Measurements from ENCODE around the gene VAV3. TPM values are rescaled to one million over a fixed set of nuclear protein-coding genes. Genes with fewer than 3 reads are reported as not detected.

VAV3 gene
- total RNA-seq, 1 donor from 2014 or later, result 57.5 TPM

DNA sequence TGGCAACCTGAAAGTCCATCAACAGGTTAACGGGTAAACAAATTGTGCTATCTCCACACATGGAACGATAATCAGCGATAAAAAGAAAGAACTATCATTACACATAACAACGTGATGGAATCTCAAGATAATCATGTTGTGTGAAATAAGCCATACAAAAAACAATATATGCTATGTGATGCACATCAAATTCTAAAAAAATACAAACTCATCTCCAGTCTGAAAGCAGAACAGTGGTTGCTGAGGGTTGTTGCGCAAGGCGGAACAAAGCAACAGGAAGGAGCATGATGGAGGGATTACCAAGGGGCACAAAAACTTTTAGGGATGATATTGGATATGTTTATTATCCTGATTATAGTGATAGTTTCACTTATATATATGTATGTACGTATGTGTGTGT is 324.8 kb downstream of the VAV3 start:
- DNase-seq (ENCODE audit: low spot score), result no peak

- no peak for DNase-seq (ENCODE audit: low spot score)
Observed at GRCh38 chr1:107637101-107637500, 327.9 kb downstream of the VAV3 start.

DNA sequence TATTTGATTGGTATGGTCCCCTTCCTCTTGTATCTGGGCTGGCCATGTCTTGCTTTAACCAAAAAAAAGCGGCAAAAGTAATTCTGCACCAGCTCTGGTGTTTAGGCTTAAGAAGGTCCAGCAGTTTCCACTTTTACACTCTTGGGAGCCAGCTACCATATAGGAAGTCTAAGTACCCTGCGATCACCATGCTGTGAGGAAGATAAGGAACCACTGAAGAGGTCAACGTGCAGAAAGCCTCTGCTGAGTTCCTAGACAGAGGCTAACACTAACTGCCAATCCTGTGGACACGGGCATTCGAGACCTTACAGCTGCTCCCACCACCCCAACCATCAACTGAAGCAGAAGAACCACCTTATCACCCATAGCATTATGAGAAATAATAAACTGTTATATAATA is 331.4 kb downstream of the VAV3 start:
- no peak for DNase-seq (ENCODE audit: low spot score)

DNA sequence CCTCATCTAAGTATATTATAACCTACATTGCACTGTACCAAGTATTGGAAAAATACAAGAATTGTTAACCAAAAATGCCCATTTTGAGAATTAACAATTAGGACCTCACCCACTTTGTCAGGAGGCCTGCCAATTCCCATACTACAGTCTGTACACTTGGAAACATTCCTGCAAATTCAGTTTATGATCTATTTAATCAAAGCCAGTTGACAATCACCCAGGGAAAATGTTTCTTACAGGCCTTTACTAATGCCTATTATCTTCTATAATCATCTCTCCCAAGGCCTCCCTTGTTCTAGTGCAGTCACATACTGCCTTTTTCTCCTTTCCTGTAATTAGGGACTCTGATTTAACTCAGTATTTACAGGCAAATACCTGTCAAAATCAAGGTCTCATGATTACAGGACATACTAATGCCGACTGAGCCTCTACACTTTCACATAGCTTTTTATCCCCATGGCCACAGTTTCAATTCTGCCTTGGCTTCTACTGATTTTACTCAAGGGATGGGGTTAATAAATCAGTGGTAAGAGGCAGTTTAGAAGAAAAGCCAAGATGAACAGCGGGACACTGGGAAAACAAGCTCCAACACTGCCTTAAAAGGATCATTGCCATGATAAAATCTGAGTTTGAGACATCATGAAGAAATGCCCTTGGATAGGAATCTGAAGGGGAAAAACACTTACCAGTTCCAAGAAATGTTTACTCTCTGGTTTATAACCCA is 338.7 kb downstream of the VAV3 start:
- DNase-seq (ENCODE audit: low spot score), result no peak

- DNase-seq (ENCODE audit: low spot score), result no peak
Observed at GRCh38 chr1:107625405-107626029, 339.5 kb downstream of the VAV3 start.

- DNase-seq (ENCODE audit: low spot score), result no peak
Observed at GRCh38 chr1:107623431-107623830, 341.5 kb downstream of the VAV3 start.

- DNase-seq (ENCODE audit: low spot score), result no peak
Observed at GRCh38 chr1:107622966-107623365, 342.0 kb downstream of the VAV3 start.

GRCh38 chr1:107622535-107622934 is 342.4 kb downstream of the VAV3 start:
- no peak for DNase-seq (ENCODE audit: low spot score)

- DNase-seq (ENCODE audit: low spot score), result no peak
Observed at GRCh38 chr1:107620753-107621152, 344.2 kb downstream of the VAV3 start.

DNA sequence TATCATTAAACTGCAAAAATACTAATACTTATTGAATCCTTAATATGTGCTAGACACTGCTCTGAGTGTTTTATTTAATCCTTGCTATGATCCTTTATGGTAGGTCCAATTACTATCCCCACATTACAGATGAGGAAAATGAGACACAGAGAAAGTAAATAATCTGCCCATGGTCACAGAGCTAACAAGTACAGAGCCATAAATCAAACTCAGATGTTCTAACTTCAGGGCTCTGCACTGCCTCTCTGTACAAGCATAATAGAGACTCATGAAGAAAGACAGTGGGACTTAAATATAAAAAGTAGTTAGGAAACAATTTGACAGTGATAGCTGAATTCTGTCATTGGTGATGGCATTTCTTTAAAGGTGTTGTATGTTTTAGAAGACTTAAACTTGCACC is 346.4 kb downstream of the VAV3 start:
- DNase-seq (ENCODE audit: low spot score), result no peak

DNA sequence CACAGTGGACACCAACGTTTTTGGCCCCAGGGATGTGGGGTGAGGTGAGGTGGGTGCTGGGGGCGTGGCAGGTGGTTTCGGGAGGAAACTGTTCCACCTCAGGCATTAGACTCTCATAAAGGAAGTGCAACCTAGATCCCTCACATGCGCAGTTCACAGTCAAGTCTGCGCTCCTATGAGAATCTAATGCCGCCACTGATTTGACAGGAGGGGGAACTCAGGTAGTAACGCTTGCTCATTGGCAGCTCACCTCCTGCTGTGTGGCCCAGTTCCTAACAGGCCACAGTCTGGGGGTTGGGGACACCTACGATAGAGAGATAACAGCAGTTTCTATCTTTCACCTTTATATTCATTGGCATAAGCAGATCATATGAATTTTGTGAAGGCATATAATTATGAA is 347.1 kb downstream of the VAV3 start:
- DNase-seq (ENCODE audit: low spot score), result no peak

GRCh38 chr1:107617456-107617855 is 347.5 kb downstream of the VAV3 start:
- DNase-seq (ENCODE audit: low spot score), result no peak

- no peak for DNase-seq (ENCODE audit: low spot score)
Observed at GRCh38 chr1:107609808-107610207, 355.2 kb downstream of the VAV3 start.

- DNase-seq (ENCODE audit: low spot score), result no peak
Observed at GRCh38 chr1:107604825-107605224, 360.2 kb downstream of the VAV3 start.

DNA sequence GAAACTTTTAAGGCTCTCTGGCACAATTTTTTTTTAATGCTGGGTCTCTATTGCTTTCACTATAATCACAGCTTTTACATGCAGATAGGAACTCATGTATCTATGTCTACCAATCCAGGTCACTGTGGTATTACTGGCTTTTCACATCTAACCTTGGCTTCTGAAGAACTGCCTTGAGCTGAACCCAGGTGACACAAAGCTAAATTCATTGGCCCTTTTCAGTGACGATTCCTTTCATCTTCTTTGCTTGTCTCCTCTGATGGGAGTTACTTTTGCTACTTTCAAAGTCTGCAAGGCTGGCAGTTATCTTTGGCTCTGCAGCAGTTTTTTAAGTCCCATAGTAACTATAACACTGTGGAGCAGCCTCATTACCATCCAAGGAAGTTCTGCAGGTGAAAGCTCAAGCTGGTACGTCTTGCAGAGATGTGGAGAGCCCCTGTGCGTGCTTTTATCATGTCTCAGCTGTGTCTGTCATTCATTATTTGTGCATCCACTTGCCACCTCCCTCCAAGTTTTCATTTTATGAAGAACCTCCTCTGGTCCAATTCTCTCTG is 364.3 kb downstream of the VAV3 start:
- no peak for DNase-seq (ENCODE audit: low spot score)

DNA sequence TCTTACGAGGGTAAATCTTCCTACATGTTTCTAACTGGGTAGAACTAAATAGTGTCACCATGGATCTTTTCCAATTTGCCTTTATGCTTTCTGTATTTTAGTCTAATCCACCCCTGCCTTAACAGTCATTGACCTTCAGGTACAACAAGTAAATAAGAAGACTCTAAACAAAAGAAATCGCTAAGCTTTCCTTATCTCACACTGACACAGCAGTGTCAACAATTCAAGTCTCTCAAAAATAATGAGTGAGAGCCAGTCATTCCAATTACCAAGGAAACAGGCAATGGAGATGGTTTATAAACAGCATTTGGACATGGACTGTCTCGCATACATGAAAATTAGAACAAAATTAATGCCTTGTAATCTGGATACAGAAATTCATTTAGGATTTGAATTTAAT is 365.8 kb downstream of the VAV3 start:
- DNase-seq (ENCODE audit: low spot score), result no peak

GRCh38 chr1:107597290-107597689 is 367.7 kb downstream of the VAV3 start:
- no peak for DNase-seq (ENCODE audit: low spot score)

- DNase-seq (ENCODE audit: low spot score), result no peak
Observed at GRCh38 chr1:107594536-107594935, 370.4 kb downstream of the VAV3 start.

GRCh38 chr1:107593501-107594209 is 371.3 kb downstream of the VAV3 start:
- DNase-seq (ENCODE audit: low spot score), result no peak

DNA sequence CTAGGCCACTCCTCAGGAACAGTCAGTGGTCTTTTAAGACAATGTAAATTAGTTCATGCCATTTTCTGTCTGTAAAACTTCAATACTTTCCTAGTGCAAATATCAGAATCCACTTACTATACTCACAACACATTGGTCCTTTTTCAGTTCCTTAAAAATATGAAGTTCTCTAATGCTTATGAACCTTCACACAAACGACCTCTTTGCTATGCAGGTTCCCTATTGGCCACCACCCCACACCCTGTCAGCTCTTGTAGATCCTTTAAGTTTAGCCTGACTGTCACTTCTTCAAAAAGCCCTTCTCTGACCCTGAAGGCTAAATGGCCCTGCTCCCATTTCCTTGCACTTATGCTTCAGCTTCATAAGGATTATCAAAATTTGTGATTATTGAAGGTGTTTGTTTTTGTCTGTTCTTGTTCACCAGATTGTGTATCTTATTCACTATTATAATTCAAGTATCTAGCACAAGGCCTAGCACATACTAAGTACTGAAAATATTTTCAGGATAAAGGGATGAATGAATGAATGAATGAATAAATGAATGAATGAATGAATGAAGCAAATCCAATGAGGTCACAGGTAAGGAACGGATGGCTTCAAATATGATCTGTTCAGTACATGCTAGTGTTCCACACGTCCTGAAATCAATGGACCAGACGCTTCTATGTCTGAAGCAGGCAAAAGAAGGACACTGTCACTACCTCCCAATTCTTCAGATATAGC is 373.9 kb downstream of the VAV3 start:
- no peak for DNase-seq (ENCODE audit: low spot score)

- no peak for DNase-seq (ENCODE audit: low spot score)
Observed at GRCh38 chr1:107590087-107590486, 374.9 kb downstream of the VAV3 start.

GRCh38 chr1:107588321-107588720 is 376.7 kb downstream of the VAV3 start:
- DNase-seq (ENCODE audit: low spot score), result no peak
